HL-60 (cell line): ENCODE results near the gene UBXN11.

Experiments used
- GABPA ChIP-seq: IDR thresholded peaks from 2 replicates; pipeline ENCODE4 v1.6.1; 2012; ENCODE audit warnings: low read depth
- POLR2AphosphoS5 ChIP-seq: IDR thresholded peaks from 2 replicates; pipeline ENCODE4 v1.6.1; 2012; ENCODE audit warnings: low read depth
- TF ChIP-seq, protein P1 (sequence below): IDR thresholded peaks from 2 replicates; pipeline ENCODE4 v1.6.1; 2012; ENCODE audit warnings: low read depth; ENCODE audit not compliant: insufficient replicate concordance
- TF ChIP-seq, protein P2 (sequence below): IDR thresholded peaks from one replicate; pipeline ENCODE4 v1.5.1; 2011; ENCODE audit warnings: low read length, control low read depth, inconsistent platforms; ENCODE audit not compliant: insufficient read depth

GRCh38 chr1:26322042-26322331, 15.6 kb upstream of the UBXN11 start:
- TF ChIP-seq, protein P1, sequence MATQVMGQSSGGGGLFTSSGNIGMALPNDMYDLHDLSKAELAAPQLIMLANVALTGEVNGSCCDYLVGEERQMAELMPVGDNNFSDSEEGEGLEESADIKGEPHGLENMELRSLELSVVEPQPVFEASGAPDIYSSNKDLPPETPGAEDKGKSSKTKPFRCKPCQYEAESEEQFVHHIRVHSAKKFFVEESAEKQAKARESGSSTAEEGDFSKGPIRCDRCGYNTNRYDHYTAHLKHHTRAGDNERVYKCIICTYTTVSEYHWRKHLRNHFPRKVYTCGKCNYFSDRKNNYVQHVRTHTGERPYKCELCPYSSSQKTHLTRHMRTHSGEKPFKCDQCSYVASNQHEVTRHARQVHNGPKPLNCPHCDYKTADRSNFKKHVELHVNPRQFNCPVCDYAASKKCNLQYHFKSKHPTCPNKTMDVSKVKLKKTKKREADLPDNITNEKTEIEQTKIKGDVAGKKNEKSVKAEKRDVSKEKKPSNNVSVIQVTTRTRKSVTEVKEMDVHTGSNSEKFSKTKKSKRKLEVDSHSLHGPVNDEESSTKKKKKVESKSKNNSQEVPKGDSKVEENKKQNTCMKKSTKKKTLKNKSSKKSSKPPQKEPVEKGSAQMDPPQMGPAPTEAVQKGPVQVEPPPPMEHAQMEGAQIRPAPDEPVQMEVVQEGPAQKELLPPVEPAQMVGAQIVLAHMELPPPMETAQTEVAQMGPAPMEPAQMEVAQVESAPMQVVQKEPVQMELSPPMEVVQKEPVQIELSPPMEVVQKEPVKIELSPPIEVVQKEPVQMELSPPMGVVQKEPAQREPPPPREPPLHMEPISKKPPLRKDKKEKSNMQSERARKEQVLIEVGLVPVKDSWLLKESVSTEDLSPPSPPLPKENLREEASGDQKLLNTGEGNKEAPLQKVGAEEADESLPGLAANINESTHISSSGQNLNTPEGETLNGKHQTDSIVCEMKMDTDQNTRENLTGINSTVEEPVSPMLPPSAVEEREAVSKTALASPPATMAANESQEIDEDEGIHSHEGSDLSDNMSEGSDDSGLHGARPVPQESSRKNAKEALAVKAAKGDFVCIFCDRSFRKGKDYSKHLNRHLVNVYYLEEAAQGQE: no peak
- no peak for TF ChIP-seq GABPA
- TF ChIP-seq POLR2AphosphoS5: no peak
- TF ChIP-seq, protein P2, sequence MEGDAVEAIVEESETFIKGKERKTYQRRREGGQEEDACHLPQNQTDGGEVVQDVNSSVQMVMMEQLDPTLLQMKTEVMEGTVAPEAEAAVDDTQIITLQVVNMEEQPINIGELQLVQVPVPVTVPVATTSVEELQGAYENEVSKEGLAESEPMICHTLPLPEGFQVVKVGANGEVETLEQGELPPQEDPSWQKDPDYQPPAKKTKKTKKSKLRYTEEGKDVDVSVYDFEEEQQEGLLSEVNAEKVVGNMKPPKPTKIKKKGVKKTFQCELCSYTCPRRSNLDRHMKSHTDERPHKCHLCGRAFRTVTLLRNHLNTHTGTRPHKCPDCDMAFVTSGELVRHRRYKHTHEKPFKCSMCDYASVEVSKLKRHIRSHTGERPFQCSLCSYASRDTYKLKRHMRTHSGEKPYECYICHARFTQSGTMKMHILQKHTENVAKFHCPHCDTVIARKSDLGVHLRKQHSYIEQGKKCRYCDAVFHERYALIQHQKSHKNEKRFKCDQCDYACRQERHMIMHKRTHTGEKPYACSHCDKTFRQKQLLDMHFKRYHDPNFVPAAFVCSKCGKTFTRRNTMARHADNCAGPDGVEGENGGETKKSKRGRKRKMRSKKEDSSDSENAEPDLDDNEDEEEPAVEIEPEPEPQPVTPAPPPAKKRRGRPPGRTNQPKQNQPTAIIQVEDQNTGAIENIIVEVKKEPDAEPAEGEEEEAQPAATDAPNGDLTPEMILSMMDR: no peak
